Measurements from ENCODE around the gene NEK11.

Gene NEK11

GRCh38 chr3:131386429-131387165 lies 359.9 kb downstream of the NEK11 start:
- Histone ChIP-seq H3K36me3 (ENCODE audit: control insufficient read depth in 5 of 5, insufficient read depth in 5 of 5, low read length in 5 of 5) (peaks cover 0 to 24% (median 12%) of the 10 kb centered on the region in 5 donors), H3K9me3 (ENCODE audit: control insufficient read depth in 5 of 5, low read length in 5 of 5) (no peaks in the 10 kb centered on the region), H3K4me3 (ENCODE audit: low read depth in 1 of 5, low read length in 5 of 5) (peak overlapping the region in 1 of 5 donors; percentile 32), H3K27ac (ENCODE audit: low read depth, low read length) (peak overlapping the region; percentile 34), H3K4me1 (ENCODE audit: control insufficient read depth in 5 of 5, insufficient read depth in 5 of 5, low read length in 5 of 5) (peaks cover 3 to 47% (median 37%) of the 10 kb centered on the region in 5 donors), H3K27me3 (ENCODE audit: control insufficient read depth in 5 of 5, insufficient read depth in 4 of 5, low read length in 5 of 5) (no peaks in the 10 kb centered on the region), H3K9ac (ENCODE audit: low read length in 5 of 5) (no peak overlapping the region)

GRCh38 chr3:131387796-131388489 lies 361.3 kb downstream of the NEK11 start:
- H3K4me3 ChIP-seq (ENCODE audit: low read depth in 1 of 5, low read length in 5 of 5): peak overlapping the region in 1 of 5 donors; percentile 11
- H3K27ac ChIP-seq (ENCODE audit: low read depth, low read length): no peak overlapping the region
- no peak overlapping the region for H3K9ac ChIP-seq (ENCODE audit: low read length in 5 of 5)
- peaks cover 0 to 23% (median 12%) of the 10 kb centered on the region in 5 donors for H3K36me3 ChIP-seq (ENCODE audit: control insufficient read depth in 5 of 5, insufficient read depth in 5 of 5, low read length in 5 of 5)
- peaks cover 3 to 36% (median 24%) of the 10 kb centered on the region in 5 donors for H3K4me1 ChIP-seq (ENCODE audit: control insufficient read depth in 5 of 5, insufficient read depth in 5 of 5, low read length in 5 of 5)
- H3K27me3 ChIP-seq (ENCODE audit: control insufficient read depth in 5 of 5, insufficient read depth in 4 of 5, low read length in 5 of 5): no peaks in the 10 kb centered on the region
- no peaks in the 10 kb centered on the region for H3K9me3 ChIP-seq (ENCODE audit: control insufficient read depth in 5 of 5, low read length in 5 of 5)

- Histone ChIP-seq H3K27me3 (ENCODE audit: control insufficient read depth in 5 of 5, insufficient read depth in 4 of 5, low read length in 5 of 5) (no peaks in the 10 kb centered on the region), H3K9ac (ENCODE audit: low read length in 5 of 5) (no peak overlapping the region), H3K4me1 (ENCODE audit: control insufficient read depth in 5 of 5, insufficient read depth in 5 of 5, low read length in 5 of 5) (peaks cover 3 to 34% (median 21%) of the 10 kb centered on the region in 5 donors), H3K27ac (ENCODE audit: low read depth, low read length) (no peak overlapping the region), H3K4me3 (ENCODE audit: low read depth in 1 of 5, low read length in 5 of 5) (no peak overlapping the region), H3K36me3 (ENCODE audit: control insufficient read depth in 5 of 5, insufficient read depth in 5 of 5, low read length in 5 of 5) (peaks cover 0 to 18% (median 8%) of the 10 kb centered on the region in 5 donors), H3K9me3 (ENCODE audit: control insufficient read depth in 5 of 5, low read length in 5 of 5) (no peaks in the 10 kb centered on the region)
Observed at GRCh38 chr3:131388490-131388799, 361.8 kb downstream of the NEK11 start.

GRCh38 chr3:131390331-131390730 lies 363.7 kb downstream of the NEK11 start:
- no peaks in the 10 kb centered on the region for H3K9me3 ChIP-seq (ENCODE audit: control insufficient read depth in 5 of 5, low read length in 5 of 5)
- H3K4me1 ChIP-seq (ENCODE audit: control insufficient read depth in 5 of 5, insufficient read depth in 5 of 5, low read length in 5 of 5): peaks cover 3 to 30% (median 21%) of the 10 kb centered on the region in 5 donors
- no peaks in the 10 kb centered on the region for H3K27me3 ChIP-seq (ENCODE audit: control insufficient read depth in 5 of 5, insufficient read depth in 4 of 5, low read length in 5 of 5)
- no peak overlapping the region for H3K27ac ChIP-seq (ENCODE audit: low read depth, low read length)
- no peak overlapping the region for H3K9ac ChIP-seq (ENCODE audit: low read length in 5 of 5)
- peaks cover 0 to 6% (median 3%) of the 10 kb centered on the region in 5 donors for H3K36me3 ChIP-seq (ENCODE audit: control insufficient read depth in 5 of 5, insufficient read depth in 5 of 5, low read length in 5 of 5)
- no peak overlapping the region for H3K4me3 ChIP-seq (ENCODE audit: low read depth in 1 of 5, low read length in 5 of 5)

GRCh38 chr3:131393051-131393450 lies 366.4 kb downstream of the NEK11 start:
- Histone ChIP-seq H3K27ac (ENCODE audit: low read depth, low read length) (no peak overlapping the region), H3K9me3 (ENCODE audit: control insufficient read depth in 5 of 5, low read length in 5 of 5) (no peaks in the 10 kb centered on the region), H3K36me3 (ENCODE audit: control insufficient read depth in 5 of 5, insufficient read depth in 5 of 5, low read length in 5 of 5) (no peaks in the 10 kb centered on the region), H3K27me3 (ENCODE audit: control insufficient read depth in 5 of 5, insufficient read depth in 4 of 5, low read length in 5 of 5) (no peaks in the 10 kb centered on the region), H3K4me3 (ENCODE audit: low read depth in 1 of 5, low read length in 5 of 5) (no peak overlapping the region), H3K9ac (ENCODE audit: low read length in 5 of 5) (no peak overlapping the region), H3K4me1 (ENCODE audit: control insufficient read depth in 5 of 5, insufficient read depth in 5 of 5, low read length in 5 of 5) (peaks cover 0 to 9% (median 4%) of the 10 kb centered on the region in 5 donors)

- no peaks in the 10 kb centered on the region for H3K9me3 ChIP-seq (ENCODE audit: control insufficient read depth in 5 of 5, low read length in 5 of 5)
- H3K27ac ChIP-seq (ENCODE audit: low read depth, low read length): no peak overlapping the region
- no peaks in the 10 kb centered on the region for H3K36me3 ChIP-seq (ENCODE audit: control insufficient read depth in 5 of 5, insufficient read depth in 5 of 5, low read length in 5 of 5)
- H3K27me3 ChIP-seq (ENCODE audit: control insufficient read depth in 5 of 5, insufficient read depth in 4 of 5, low read length in 5 of 5): no peaks in the 10 kb centered on the region
- no peak overlapping the region for H3K9ac ChIP-seq (ENCODE audit: low read length in 5 of 5)
- no peak overlapping the region for H3K4me3 ChIP-seq (ENCODE audit: low read depth in 1 of 5, low read length in 5 of 5)
- H3K4me1 ChIP-seq (ENCODE audit: control insufficient read depth in 5 of 5, insufficient read depth in 5 of 5, low read length in 5 of 5): peaks cover 0 to 9% (median 0%) of the 10 kb centered on the region in 5 donors
Observed at GRCh38 chr3:131393868-131394267, 367.2 kb downstream of the NEK11 start.

GRCh38 chr3:131394400-131394799 lies 367.7 kb downstream of the NEK11 start:
- Histone ChIP-seq H3K27ac (ENCODE audit: low read depth, low read length) (no peak overlapping the region), H3K4me3 (ENCODE audit: low read depth in 1 of 5, low read length in 5 of 5) (no peak overlapping the region), H3K9ac (ENCODE audit: low read length in 5 of 5) (no peak overlapping the region), H3K4me1 (ENCODE audit: control insufficient read depth in 5 of 5, insufficient read depth in 5 of 5, low read length in 5 of 5) (peaks cover 0 to 9% (median 0%) of the 10 kb centered on the region in 5 donors), H3K36me3 (ENCODE audit: control insufficient read depth in 5 of 5, insufficient read depth in 5 of 5, low read length in 5 of 5) (no peaks in the 10 kb centered on the region), H3K27me3 (ENCODE audit: control insufficient read depth in 5 of 5, insufficient read depth in 4 of 5, low read length in 5 of 5) (no peaks in the 10 kb centered on the region), H3K9me3 (ENCODE audit: control insufficient read depth in 5 of 5, low read length in 5 of 5) (no peaks in the 10 kb centered on the region)

- peaks cover 0 to 9% (median 0%) of the 10 kb centered on the region in 5 donors for H3K4me1 ChIP-seq (ENCODE audit: control insufficient read depth in 5 of 5, insufficient read depth in 5 of 5, low read length in 5 of 5)
- no peaks in the 10 kb centered on the region for H3K36me3 ChIP-seq (ENCODE audit: control insufficient read depth in 5 of 5, insufficient read depth in 5 of 5, low read length in 5 of 5)
- no peaks in the 10 kb centered on the region for H3K9me3 ChIP-seq (ENCODE audit: control insufficient read depth in 5 of 5, low read length in 5 of 5)
- H3K4me3 ChIP-seq (ENCODE audit: low read depth in 1 of 5, low read length in 5 of 5): no peak overlapping the region
- H3K27me3 ChIP-seq (ENCODE audit: control insufficient read depth in 5 of 5, insufficient read depth in 4 of 5, low read length in 5 of 5): no peaks in the 10 kb centered on the region
- no peak overlapping the region for H3K27ac ChIP-seq (ENCODE audit: low read depth, low read length)
- H3K9ac ChIP-seq (ENCODE audit: low read length in 5 of 5): no peak overlapping the region
Observed at GRCh38 chr3:131396170-131396569, 369.5 kb downstream of the NEK11 start.

GRCh38 chr3:131397889-131398288 lies 371.2 kb downstream of the NEK11 start:
- H3K4me3 ChIP-seq (ENCODE audit: low read depth in 1 of 5, low read length in 5 of 5): no peak overlapping the region
- no peaks in the 10 kb centered on the region for H3K27me3 ChIP-seq (ENCODE audit: control insufficient read depth in 5 of 5, insufficient read depth in 4 of 5, low read length in 5 of 5)
- H3K4me1 ChIP-seq (ENCODE audit: control insufficient read depth in 5 of 5, insufficient read depth in 5 of 5, low read length in 5 of 5): peaks cover 0 to 9% (median 0%) of the 10 kb centered on the region in 5 donors
- H3K9me3 ChIP-seq (ENCODE audit: control insufficient read depth in 5 of 5, low read length in 5 of 5): no peaks in the 10 kb centered on the region
- no peak overlapping the region for H3K27ac ChIP-seq (ENCODE audit: low read depth, low read length)
- no peak overlapping the region for H3K9ac ChIP-seq (ENCODE audit: low read length in 5 of 5)
- no peaks in the 10 kb centered on the region for H3K36me3 ChIP-seq (ENCODE audit: control insufficient read depth in 5 of 5, insufficient read depth in 5 of 5, low read length in 5 of 5)
